Head of caudate nucleus (tissue), 42 donors: ENCODE data around the gene LAMP5.

Source experiments
- DNase-seq, 42 donors: peaks; one replicate each; pipeline versions ENCODE4 v3.0.0 to v3.0.0-alpha.2; 2020 to 2021; ENCODE audit warnings: mixed read lengths in 7 of 42
- intact Hi-C: fragments of 100-400 bp; cut with DNase I; formaldehyde crosslinking; loops from one replicate; pipeline ENCODE4 v1.15.0; 2022

Gene LAMP5

GRCh38 chr20:9514461-9515213 is at the start of gene LAMP5:
Gene LAMP5, plus strand, starts transcription at chr20:9514590. Its CDS starts 263 bp downstream, at chr20:9514853.
- intact Hi-C loops: no loop called here
- peak in 40 of 42 donors; percentile 32 to 84 (median 60) for DNase-seq

- intact Hi-C loops: no loop called here
Measured at GRCh38 chr20:9467995-9468394, 46.4 kb upstream of the LAMP5 start.

GRCh38 chr20:9474835-9475415 is 39.5 kb upstream of the LAMP5 start:
- intact Hi-C loops: no loop called here
- DNase-seq: no peak

More at GRCh38 chr20:9467995-9468394, 46.4 kb upstream of the LAMP5 start:
- DNase-seq: peak in 24 of 42 donors; percentile 12 to 58 (median 30)

GRCh38 chr20:9475456-9475855 is 38.9 kb upstream of the LAMP5 start:
- no peak for DNase-seq
- intact Hi-C loops: no loop called here

- DNase-seq: no peak
- intact Hi-C loops: no loop called here
Measured at GRCh38 chr20:9476174-9476573, 38.2 kb upstream of the LAMP5 start.

GRCh38 chr20:9476637-9477036 is 37.8 kb upstream of the LAMP5 start:
- intact Hi-C loops: no loop called here

GRCh38 chr20:9478771-9479170 is 35.6 kb upstream of the LAMP5 start:
- no peak for DNase-seq
- intact Hi-C loops: no loop called here

More at GRCh38 chr20:9476637-9477036, 37.8 kb upstream of the LAMP5 start:
- no peak for DNase-seq

- intact Hi-C loops: no loop called here
- no peak for DNase-seq
Measured at GRCh38 chr20:9480066-9480465, 34.3 kb upstream of the LAMP5 start.

- intact Hi-C loops: no loop called here
- DNase-seq: no peak
Measured at GRCh38 chr20:9482180-9482579, 32.2 kb upstream of the LAMP5 start.

- intact Hi-C loops: no loop called here
- DNase-seq: no peak
Measured at GRCh38 chr20:9483131-9483530, 31.3 kb upstream of the LAMP5 start.

- intact Hi-C loops: no loop called here
Measured at GRCh38 chr20:9485614-9486340, 28.6 kb upstream of the LAMP5 start.

GRCh38 chr20:9487231-9487630 is 27.2 kb upstream of the LAMP5 start:
- intact Hi-C loops: no loop called here
- DNase-seq: no peak

More at GRCh38 chr20:9485614-9486340, 28.6 kb upstream of the LAMP5 start:
- no peak for DNase-seq

GRCh38 chr20:9488063-9488462 is 26.3 kb upstream of the LAMP5 start:
- DNase-seq: peak in 8 of 42 donors; percentile 15 to 66 (median 43)
- intact Hi-C loops: no loop called here

- intact Hi-C loops: no loop called here
- no peak for DNase-seq
Measured at GRCh38 chr20:9490161-9490560, 24.2 kb upstream of the LAMP5 start.

GRCh38 chr20:9490631-9491030 is 23.8 kb upstream of the LAMP5 start:
- intact Hi-C loops: no loop called here

GRCh38 chr20:9491324-9491723 is 23.1 kb upstream of the LAMP5 start:
- intact Hi-C loops: no loop called here
- no peak for DNase-seq

More at GRCh38 chr20:9490631-9491030, 23.8 kb upstream of the LAMP5 start:
- no peak for DNase-seq

GRCh38 chr20:9492067-9492466 is 22.3 kb upstream of the LAMP5 start:
- DNase-seq: no peak
- intact Hi-C loops: no loop called here

- no peak for DNase-seq
- intact Hi-C loops: no loop called here
Measured at GRCh38 chr20:9493803-9494202, 20.6 kb upstream of the LAMP5 start.

- DNase-seq: no peak
- intact Hi-C loops: no loop called here
Measured at GRCh38 chr20:9495701-9496100, 18.7 kb upstream of the LAMP5 start.

- DNase-seq: no peak
- intact Hi-C loops: no loop called here
Measured at GRCh38 chr20:9496155-9496554, 18.2 kb upstream of the LAMP5 start.
